ENCODE results near the gene WNT1.
A peak's percentile ranks its signal among the peaks of the same experiment; 100 is the strongest.

Gene WNT1

GRCh38 chr12:48933664-48934311, 44.3 kb upstream of the WNT1 start:
- peaks cover 44 to 89% of the 10 kb centered on the region in 2 donors for H3K36me3 ChIP-seq (replicated peaks in 1 of 2; ENCODE audit: control insufficient read depth in 2 of 2, insufficient read depth in 2 of 2, low read length in 2 of 2)
- H3K79me1 ChIP-seq (ENCODE audit: low read depth, low read length): no peaks in the 10 kb centered on the region
- H2BK15ac ChIP-seq (ENCODE audit: low read length): no peak overlapping the region
- H2AFZ ChIP-seq (ENCODE audit: low read length): no peak overlapping the region
- H2BK5ac ChIP-seq (ENCODE audit: low read length): no peak overlapping the region
- no peak overlapping the region for H3K9ac ChIP-seq (ENCODE audit: low read depth, low read length, poor library complexity)
- no CpG with 5 or more reads among the region's 9 CpGs for WGBS, 2 donors (ENCODE audit: extremely low coverage in 2 of 2, insufficient read length in 2 of 2, insufficient replicate concordance in 1 of 2)
- H3K4me2 ChIP-seq (ENCODE audit: insufficient read depth, low read length, poor library complexity, severe bottlenecking): no peak overlapping the region
- H2BK12ac ChIP-seq (ENCODE audit: low read length): no peak overlapping the region
- no peak overlapping the region for H3K23ac ChIP-seq (ENCODE audit: low read depth, low read length, poor library complexity)
- no peak overlapping the region for H3K4ac ChIP-seq (ENCODE audit: low read length)
- no peak overlapping the region for H4K91ac ChIP-seq (ENCODE audit: low read depth, low read length, poor library complexity)
- no peak overlapping the region for H3K4me3 ChIP-seq (ENCODE audit: low read length in 2 of 2)
- H3K27me3 ChIP-seq (ENCODE audit: control insufficient read depth in 3 of 3, insufficient read depth in 3 of 3, low read depth in 1 of 3, low read length in 3 of 3): no peaks in the 10 kb centered on the region
- no peak overlapping the region for H3K18ac ChIP-seq (ENCODE audit: low read length)
- no peaks in the 10 kb centered on the region for H3K4me1 ChIP-seq (ENCODE audit: control insufficient read depth in 2 of 2, insufficient read depth in 1 of 2, low read depth in 1 of 2, low read length in 2 of 2)
- no peak overlapping the region for H2AK5ac ChIP-seq (ENCODE audit: low read depth, low read length)
- no peak overlapping the region for H3K14ac ChIP-seq (ENCODE audit: low read length)
- H3K27ac ChIP-seq (replicated peaks; ENCODE audit: low read length): no peak overlapping the region
- no peak overlapping the region for H2BK120ac ChIP-seq (ENCODE audit: low read depth, low read length)
- H3K9me3 ChIP-seq (replicated peaks in 1 of 2; ENCODE audit: control insufficient read depth in 2 of 2, insufficient read depth in 1 of 2, low read depth in 1 of 2, low read length in 2 of 2): no peaks in the 10 kb centered on the region
- H4K8ac ChIP-seq (ENCODE audit: low read depth, low read length): no peak overlapping the region
- no peak for DNase-seq (ENCODE audit: low spot score)

GRCh38 chr12:48934312-48934706, 43.8 kb upstream of the WNT1 start:
- no peaks in the 10 kb centered on the region for H3K4me1 ChIP-seq (ENCODE audit: control insufficient read depth in 2 of 2, insufficient read depth in 1 of 2, low read depth in 1 of 2, low read length in 2 of 2)
- H3K4me2 ChIP-seq (ENCODE audit: insufficient read depth, low read length, poor library complexity, severe bottlenecking): no peak overlapping the region
- H3K27me3 ChIP-seq (ENCODE audit: control insufficient read depth in 3 of 3, insufficient read depth in 3 of 3, low read depth in 1 of 3, low read length in 3 of 3): no peaks in the 10 kb centered on the region
- H2BK5ac ChIP-seq (ENCODE audit: low read length): no peak overlapping the region
- H3K36me3 ChIP-seq (replicated peaks in 1 of 2; ENCODE audit: control insufficient read depth in 2 of 2, insufficient read depth in 2 of 2, low read length in 2 of 2): peaks cover 45 to 91% of the 10 kb centered on the region in 2 donors
- no peak overlapping the region for H2BK15ac ChIP-seq (ENCODE audit: low read length)
- WGBS, 2 donors (ENCODE audit: extremely low coverage in 2 of 2, insufficient read length in 2 of 2, insufficient replicate concordance in 1 of 2): no CpG with 5 or more reads among the region's 1 CpG
- H3K18ac ChIP-seq (ENCODE audit: low read length): no peak overlapping the region
- no peak overlapping the region for H2AFZ ChIP-seq (ENCODE audit: low read length)
- no peak overlapping the region for H3K23ac ChIP-seq (ENCODE audit: low read depth, low read length, poor library complexity)
- no peak overlapping the region for H2BK120ac ChIP-seq (ENCODE audit: low read depth, low read length)
- H3K9me3 ChIP-seq (replicated peaks in 1 of 2; ENCODE audit: control insufficient read depth in 2 of 2, insufficient read depth in 1 of 2, low read depth in 1 of 2, low read length in 2 of 2): no peaks in the 10 kb centered on the region
- no peak overlapping the region for H4K8ac ChIP-seq (ENCODE audit: low read depth, low read length)
- H3K9ac ChIP-seq (ENCODE audit: low read depth, low read length, poor library complexity): no peak overlapping the region
- no peak for DNase-seq (ENCODE audit: low spot score)
- H2AK5ac ChIP-seq (ENCODE audit: low read depth, low read length): no peak overlapping the region
- H3K4me3 ChIP-seq (ENCODE audit: low read length in 2 of 2): no peak overlapping the region
- H4K91ac ChIP-seq (ENCODE audit: low read depth, low read length, poor library complexity): no peak overlapping the region
- no peak overlapping the region for H3K27ac ChIP-seq (replicated peaks; ENCODE audit: low read length)
- H3K79me1 ChIP-seq (ENCODE audit: low read depth, low read length): no peaks in the 10 kb centered on the region
- H3K14ac ChIP-seq (ENCODE audit: low read length): no peak overlapping the region
- no peak overlapping the region for H3K4ac ChIP-seq (ENCODE audit: low read length)
- H2BK12ac ChIP-seq (ENCODE audit: low read length): no peak overlapping the region

DNA sequence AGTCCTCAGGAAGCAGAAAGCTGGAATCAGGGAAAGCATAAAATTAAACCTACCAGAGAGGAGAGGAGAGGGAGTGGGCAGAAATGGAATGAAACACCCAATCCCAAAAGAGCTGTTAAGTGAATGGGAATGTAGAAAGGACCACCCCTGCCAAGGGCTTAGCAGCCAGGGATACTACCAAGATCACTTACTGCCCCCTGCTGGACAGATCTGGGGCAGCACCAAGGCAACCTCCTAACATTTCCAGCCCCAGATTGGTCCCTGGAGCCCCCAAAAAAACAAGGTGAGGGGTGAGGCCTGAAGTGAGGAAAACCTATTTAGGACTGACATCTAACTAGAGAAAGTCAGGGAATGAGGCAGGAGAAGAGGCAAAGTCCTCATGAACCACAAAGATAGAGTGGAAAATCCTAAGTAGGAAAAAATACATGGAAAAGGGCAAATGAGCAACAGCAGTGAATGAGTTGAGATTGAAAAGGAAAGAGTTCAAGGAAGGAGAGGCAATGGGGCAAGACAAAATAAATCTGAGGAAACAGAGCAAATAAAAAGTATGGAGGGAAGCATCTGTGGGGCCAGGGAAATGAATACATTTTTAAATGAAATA, 41.6 kb upstream of the WNT1 start:
- H3K18ac ChIP-seq (ENCODE audit: low read length): no peak overlapping the region
- H2AK5ac ChIP-seq (ENCODE audit: low read depth, low read length): no peak overlapping the region
- no peaks in the 10 kb centered on the region for H3K4me1 ChIP-seq (ENCODE audit: control insufficient read depth in 2 of 2, insufficient read depth in 1 of 2, low read depth in 1 of 2, low read length in 2 of 2)
- no peak overlapping the region for H2BK15ac ChIP-seq (ENCODE audit: low read length)
- H3K9me3 ChIP-seq (replicated peaks in 1 of 2; ENCODE audit: control insufficient read depth in 2 of 2, insufficient read depth in 1 of 2, low read depth in 1 of 2, low read length in 2 of 2): no peaks in the 10 kb centered on the region
- no peak overlapping the region for H3K14ac ChIP-seq (ENCODE audit: low read length)
- H2BK120ac ChIP-seq (ENCODE audit: low read depth, low read length): no peak overlapping the region
- no peak overlapping the region for H3K9ac ChIP-seq (ENCODE audit: low read depth, low read length, poor library complexity)
- no peaks in the 10 kb centered on the region for H3K27me3 ChIP-seq (ENCODE audit: control insufficient read depth in 3 of 3, insufficient read depth in 3 of 3, low read depth in 1 of 3, low read length in 3 of 3)
- H2BK12ac ChIP-seq (ENCODE audit: low read length): no peak overlapping the region
- no peak overlapping the region for H3K4me2 ChIP-seq (ENCODE audit: insufficient read depth, low read length, poor library complexity, severe bottlenecking)
- H3K36me3 ChIP-seq (replicated peaks in 1 of 2; ENCODE audit: control insufficient read depth in 2 of 2, insufficient read depth in 2 of 2, low read length in 2 of 2): peaks cover 57 to 93% of the 10 kb centered on the region in 2 donors
- H2BK5ac ChIP-seq (ENCODE audit: low read length): no peak overlapping the region
- H3K4ac ChIP-seq (ENCODE audit: low read length): no peak overlapping the region
- no peak overlapping the region for H3K4me3 ChIP-seq (ENCODE audit: low read length in 2 of 2)
- no peak overlapping the region for H4K91ac ChIP-seq (ENCODE audit: low read depth, low read length, poor library complexity)
- no peak overlapping the region for H4K8ac ChIP-seq (ENCODE audit: low read depth, low read length)
- H3K23ac ChIP-seq (ENCODE audit: low read depth, low read length, poor library complexity): no peak overlapping the region
- DNase-seq (ENCODE audit: low spot score): peak; percentile 83
- no peak overlapping the region for H3K27ac ChIP-seq (replicated peaks; ENCODE audit: low read length)
- no peak overlapping the region for H2AFZ ChIP-seq (ENCODE audit: low read length)
- no peaks in the 10 kb centered on the region for H3K79me1 ChIP-seq (ENCODE audit: low read depth, low read length)

DNA sequence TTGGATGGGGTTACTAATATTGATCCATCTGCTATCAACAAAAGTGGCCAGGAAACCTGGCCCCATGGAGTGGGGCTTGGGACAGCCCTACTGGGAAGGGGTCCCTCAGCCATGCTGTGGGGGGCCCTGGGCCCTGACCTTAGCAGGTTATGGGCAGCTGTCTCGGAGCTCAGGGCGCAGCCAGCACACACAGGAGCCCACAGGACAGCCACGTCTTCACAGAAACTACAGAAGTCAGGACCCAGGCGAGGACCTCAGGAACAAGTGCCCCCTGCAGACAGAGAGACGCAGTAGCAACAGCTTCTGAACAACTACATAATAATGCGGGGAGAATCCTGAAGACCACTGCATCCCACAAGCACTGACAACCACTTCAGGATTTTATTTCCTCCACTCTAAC, 41.0 kb upstream of the WNT1 start:
- Histone ChIP-seq H3K9ac (ENCODE audit: low read depth, low read length, poor library complexity) (no peak overlapping the region), H3K27me3 (ENCODE audit: control insufficient read depth in 3 of 3, insufficient read depth in 3 of 3, low read depth in 1 of 3, low read length in 3 of 3) (no peaks in the 10 kb centered on the region), H3K79me1 (ENCODE audit: low read depth, low read length) (peaks cover 2% of the 10 kb centered on the region), H3K4me1 (ENCODE audit: control insufficient read depth in 2 of 2, insufficient read depth in 1 of 2, low read depth in 1 of 2, low read length in 2 of 2) (no peaks in the 10 kb centered on the region), H3K4me2 (ENCODE audit: insufficient read depth, low read length, poor library complexity, severe bottlenecking) (no peak overlapping the region), H2BK120ac (ENCODE audit: low read depth, low read length) (no peak overlapping the region), H2AFZ (ENCODE audit: low read length) (no peak overlapping the region), H3K4ac (ENCODE audit: low read length) (no peak overlapping the region), H2BK12ac (ENCODE audit: low read length) (no peak overlapping the region), H3K23ac (ENCODE audit: low read depth, low read length, poor library complexity) (no peak overlapping the region), H4K91ac (ENCODE audit: low read depth, low read length, poor library complexity) (no peak overlapping the region), H2BK5ac (ENCODE audit: low read length) (no peak overlapping the region), H3K36me3 (replicated peaks in 1 of 2; ENCODE audit: control insufficient read depth in 2 of 2, insufficient read depth in 2 of 2, low read length in 2 of 2) (peaks cover 59 to 94% of the 10 kb centered on the region in 2 donors), H3K18ac (ENCODE audit: low read length) (no peak overlapping the region), H2AK5ac (ENCODE audit: low read depth, low read length) (no peak overlapping the region), H3K4me3 (ENCODE audit: low read length in 2 of 2) (no peak overlapping the region), H3K9me3 (replicated peaks in 1 of 2; ENCODE audit: control insufficient read depth in 2 of 2, insufficient read depth in 1 of 2, low read depth in 1 of 2, low read length in 2 of 2) (no peaks in the 10 kb centered on the region), H3K14ac (ENCODE audit: low read length) (no peak overlapping the region), H4K8ac (ENCODE audit: low read depth, low read length) (no peak overlapping the region), H3K27ac (replicated peaks; ENCODE audit: low read length) (no peak overlapping the region), H2BK15ac (ENCODE audit: low read length) (no peak overlapping the region)
- no peak for DNase-seq (ENCODE audit: low spot score)
- no CpG with 5 or more reads among the region's 6 CpGs for WGBS, 2 donors (ENCODE audit: extremely low coverage in 2 of 2, insufficient read length in 2 of 2, insufficient replicate concordance in 1 of 2)

All from neuronal stem cell (in vitro differentiated cells).